ENCODE measurements around the gene KLRF1. TPM values are rescaled to one million over a fixed set of nuclear protein-coding genes. Genes with fewer than 3 reads are reported as not detected.

The KLRF1 gene
- total RNA-seq, 1 experiment from 2014 or later, result not detected

DNA sequence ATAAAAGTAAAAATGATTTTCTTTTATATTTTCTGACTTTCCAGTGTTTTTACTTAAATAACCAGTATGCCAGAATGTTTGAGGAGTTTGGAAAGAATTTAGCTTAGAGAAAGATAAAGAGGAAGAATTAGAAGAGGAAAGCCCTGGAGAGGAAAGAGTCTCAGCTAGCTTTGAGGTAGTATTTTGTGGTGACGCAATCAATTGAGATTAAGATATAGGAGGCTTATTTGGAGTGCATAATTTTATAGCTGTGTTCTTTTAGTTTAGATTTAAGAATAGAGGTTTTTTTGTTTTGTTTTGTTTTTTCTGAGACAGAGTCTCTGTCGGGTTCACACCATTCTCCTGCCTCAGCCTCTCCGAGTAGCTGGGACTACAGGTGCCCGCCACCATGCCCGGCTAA lies 23.8 kb downstream of the KLRF1 start:
- Histone ChIP-seq H3K18ac (ENCODE audit: insufficient read length, low read depth, low read length) (no peak overlapping the region), H4K5ac (ENCODE audit: insufficient read length, low read depth, low read length) (no peak overlapping the region), H4K91ac (ENCODE audit: insufficient read length, low read depth, low read length) (no peak overlapping the region), H2BK5ac (ENCODE audit: insufficient read length, low read length) (no peak overlapping the region), H3K79me1 (ENCODE audit: insufficient read depth, low read depth, low read length, poor library complexity, severe bottlenecking) (no peaks in the 10 kb centered on the region), H3K23me2 (ENCODE audit: insufficient read length, low read depth, low read length, poor library complexity, severe bottlenecking) (no peaks in the 10 kb centered on the region), H2AFZ (ENCODE audit: low read length) (no peak overlapping the region), H3K9ac (ENCODE audit: extremely low read depth, insufficient read length, low read length) (no peak overlapping the region), H4K8ac (replicated peaks; ENCODE audit: insufficient read length, low read depth, low read length) (no peak overlapping the region), H3K9me3 (ENCODE audit: control insufficient read depth, low read depth, low read length) (no peaks in the 10 kb centered on the region), H3K4me2 (ENCODE audit: insufficient read depth, insufficient read length, low read length) (no peak overlapping the region), H2AK5ac (ENCODE audit: insufficient read length, low read length) (no peak overlapping the region), H3K4ac (ENCODE audit: low read depth, low read length) (no peak overlapping the region), H3K27me3 (ENCODE audit: insufficient read depth, low read length) (no peaks in the 10 kb centered on the region), H4K20me1 (ENCODE audit: control insufficient read depth, insufficient read depth, insufficient read length) (no peaks in the 10 kb centered on the region), H2BK12ac (ENCODE audit: insufficient read length, low read depth, low read length) (no peak overlapping the region), H3K4me1 (ENCODE audit: insufficient read depth, low read length) (no peaks in the 10 kb centered on the region; the same call in 1 of the 2 replicates), H2BK120ac (ENCODE audit: low read depth, low read length, poor library complexity, severe bottlenecking) (no peak overlapping the region), H3T11ph (ENCODE audit: low read length) (no peak overlapping the region), H3K56ac (ENCODE audit: insufficient read length, low read depth, low read length) (no peak overlapping the region), H3K14ac (ENCODE audit: insufficient read depth, low read length) (no peak overlapping the region), H2BK20ac (ENCODE audit: low read depth, low read length, poor library complexity, severe bottlenecking) (no peak overlapping the region), H3K23ac (ENCODE audit: insufficient read length, low read depth, low read length) (no peak overlapping the region), H2BK15ac (ENCODE audit: low read depth, low read length) (no peak overlapping the region), H3K27ac (ENCODE audit: insufficient read length, low read depth, low read length) (no peak overlapping the region), H3K79me2 (ENCODE audit: insufficient read depth, low read length) (no peaks in the 10 kb centered on the region)
- Mint-ChIP-seq H3K4me1 (peaks cover 10 to 14% of the 10 kb centered on the region in 2 experiments), H3K27me3 (ENCODE audit: low read depth) (peaks cover 1% of the 10 kb centered on the region; the same call in 1 of the 2 replicates), H3K27ac (no peak overlapping the region), H3K9me3 (no peaks in the 10 kb centered on the region), H3K36me3 (ENCODE audit: insufficient read depth in 1 of 3, low read depth in 3 of 3) (no peaks in the 10 kb centered on the region), H3K4me3 (no peak overlapping the region)
- DNase-seq, result no peak
- TF ChIP-seq, protein P1, sequence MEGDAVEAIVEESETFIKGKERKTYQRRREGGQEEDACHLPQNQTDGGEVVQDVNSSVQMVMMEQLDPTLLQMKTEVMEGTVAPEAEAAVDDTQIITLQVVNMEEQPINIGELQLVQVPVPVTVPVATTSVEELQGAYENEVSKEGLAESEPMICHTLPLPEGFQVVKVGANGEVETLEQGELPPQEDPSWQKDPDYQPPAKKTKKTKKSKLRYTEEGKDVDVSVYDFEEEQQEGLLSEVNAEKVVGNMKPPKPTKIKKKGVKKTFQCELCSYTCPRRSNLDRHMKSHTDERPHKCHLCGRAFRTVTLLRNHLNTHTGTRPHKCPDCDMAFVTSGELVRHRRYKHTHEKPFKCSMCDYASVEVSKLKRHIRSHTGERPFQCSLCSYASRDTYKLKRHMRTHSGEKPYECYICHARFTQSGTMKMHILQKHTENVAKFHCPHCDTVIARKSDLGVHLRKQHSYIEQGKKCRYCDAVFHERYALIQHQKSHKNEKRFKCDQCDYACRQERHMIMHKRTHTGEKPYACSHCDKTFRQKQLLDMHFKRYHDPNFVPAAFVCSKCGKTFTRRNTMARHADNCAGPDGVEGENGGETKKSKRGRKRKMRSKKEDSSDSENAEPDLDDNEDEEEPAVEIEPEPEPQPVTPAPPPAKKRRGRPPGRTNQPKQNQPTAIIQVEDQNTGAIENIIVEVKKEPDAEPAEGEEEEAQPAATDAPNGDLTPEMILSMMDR (conservative IDR thresholded peaks at IDR 0.05), result no peak
- WGBS (ENCODE audit: extremely low coverage, insufficient read length, low lambda C conversion rate), result no CpG with 5 or more reads among the region's 5 CpGs
